Gastroesophageal sphincter (tissue), 4 donors: ENCODE results near the gene STRA8. TPM values are rescaled to one million over a fixed set of nuclear protein-coding genes. Genes with fewer than 3 reads are reported as not detected.

ENCODE experiments used
- ATAC-seq: fragments of 150-250 bp; one replicate; pipeline ENCODE4 v1.9.1; 2016; ENCODE audit warnings: mild to moderate bottlenecking, moderate library complexity
- H3K27ac ChIP-seq, 4 donors: fragments of 200-600 bp; sonication (generic) in 3 of 4; 1 replicate in 3 of 4; 2 replicates in 1 of 4; pipeline ENCODE4 v1.5.1; 2016 to 2019
- H3K27me3 ChIP-seq: fragments of 200-600 bp; sonication (generic); one replicate; pipeline ENCODE4 v1.5.1; 2019
- H3K36me3 ChIP-seq, 2 donors: fragments of 200-600 bp; sonication (generic); one replicate each; pipeline ENCODE4 v1.5.1; 2019; ENCODE audit warnings: control low read depth in 1 of 2
- H3K4me1 ChIP-seq, 3 donors: fragments of 200-600 bp; sonication (generic); 1 replicate in 2 of 3; 2 replicates in 1 of 3; pipeline ENCODE4 v1.5.1; 2016 to 2019; ENCODE audit warnings: control low read depth in 2 of 3
- H3K4me3 ChIP-seq, 2 donors: fragments of 200-600 bp; sonication (generic); one replicate each; pipeline ENCODE4 v1.5.1; 2019; ENCODE audit warnings: mild to moderate bottlenecking in 1 of 2, moderate library complexity in 1 of 2
- H3K9me3 ChIP-seq, 3 donors: fragments of 200-600 bp; sonication (generic); one replicate each; pipeline ENCODE4 v1.5.1; 2017 to 2019; ENCODE audit warnings: control low read depth in 2 of 3
- EP300 ChIP-seq: sonication (generic); formaldehyde crosslinking; IDR thresholded peaks from one replicate; pipeline ENCODE4 v1.6.1; 2017; ENCODE audit warnings: antibody characterized with exemption, mild to moderate bottlenecking
- POLR2A ChIP-seq, 2 donors: fragments of 450-650 bp; IDR thresholded peaks; one replicate each; pipeline ENCODE4 v1.6.1; 2017; ENCODE audit warnings: antibody characterized with exemption in 2 of 2, mild to moderate bottlenecking in 2 of 2, moderate library complexity in 1 of 2
- POLR2AphosphoS5 ChIP-seq: sonication (generic); formaldehyde crosslinking; IDR thresholded peaks from one replicate; pipeline ENCODE4 v1.6.1; 2017; ENCODE audit warnings: antibody characterized with exemption
- WGBS, 2 donors: methylation state at CpG; one replicate each; pipeline ENCODE4 v1.1.5; 2018; ENCODE audit warnings: low coverage in 1 of 2; 5-methylcytosine and 5-hydroxymethylcytosine counted together
- total RNA-seq, 4 donors: library from RNA; depleted of rRNA; stranded (reverse); fragments of >200 nt; gene quantifications; one replicate each; pipeline ENCODE4 v1.1.0, GENCODE V29; 2016
- TF ChIP-seq, protein P1 (sequence below), 4 experiments: fragments of 200-600 bp in 2 of 4; fragments of 450-650 bp in 2 of 4; sonication (generic) in 1 of 4; IDR thresholded peaks; one replicate each; pipeline ENCODE4 v1.5.1; 2017 to 2019; ENCODE audit warnings: antibody characterized with exemption in 4 of 4, mild to moderate bottlenecking in 2 of 4, moderate library complexity in 2 of 4

STRA8 gene
- total RNA-seq, 4 donors from 2014 or later, result not detected

- no CpG with 5 or more reads among the region's 7 CpGs for WGBS, 2 donors
- no peak for ATAC-seq
Measured at GRCh38 chr7:135239263-135239662, 5.6 kb downstream of the STRA8 start.

GRCh38 chr7:135240441-135240840, 6.8 kb downstream of the STRA8 start:
- Histone ChIP-seq H3K4me1 (no peaks in the 10 kb centered on the region), H3K36me3 (no peaks in the 10 kb centered on the region), H3K9me3 (no peaks in the 10 kb centered on the region), H3K4me3 (no peak overlapping the region), H3K27ac (no peak overlapping the region), H3K27me3 (no peaks in the 10 kb centered on the region)
- no peak for ATAC-seq
- WGBS, 2 donors, result 65 to 84% methylated on average over 5 to 6 of the region's 9 CpGs
- TF ChIP-seq POLR2AphosphoS5 (no peak), POLR2A (IDR thresholded peaks at IDR 0.05) (no peak), EP300 (no peak)
- TF ChIP-seq, protein P1, sequence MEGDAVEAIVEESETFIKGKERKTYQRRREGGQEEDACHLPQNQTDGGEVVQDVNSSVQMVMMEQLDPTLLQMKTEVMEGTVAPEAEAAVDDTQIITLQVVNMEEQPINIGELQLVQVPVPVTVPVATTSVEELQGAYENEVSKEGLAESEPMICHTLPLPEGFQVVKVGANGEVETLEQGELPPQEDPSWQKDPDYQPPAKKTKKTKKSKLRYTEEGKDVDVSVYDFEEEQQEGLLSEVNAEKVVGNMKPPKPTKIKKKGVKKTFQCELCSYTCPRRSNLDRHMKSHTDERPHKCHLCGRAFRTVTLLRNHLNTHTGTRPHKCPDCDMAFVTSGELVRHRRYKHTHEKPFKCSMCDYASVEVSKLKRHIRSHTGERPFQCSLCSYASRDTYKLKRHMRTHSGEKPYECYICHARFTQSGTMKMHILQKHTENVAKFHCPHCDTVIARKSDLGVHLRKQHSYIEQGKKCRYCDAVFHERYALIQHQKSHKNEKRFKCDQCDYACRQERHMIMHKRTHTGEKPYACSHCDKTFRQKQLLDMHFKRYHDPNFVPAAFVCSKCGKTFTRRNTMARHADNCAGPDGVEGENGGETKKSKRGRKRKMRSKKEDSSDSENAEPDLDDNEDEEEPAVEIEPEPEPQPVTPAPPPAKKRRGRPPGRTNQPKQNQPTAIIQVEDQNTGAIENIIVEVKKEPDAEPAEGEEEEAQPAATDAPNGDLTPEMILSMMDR (IDR thresholded peaks at IDR 0.05), result no peak

More at GRCh38 chr7:135239263-135239662, 5.6 kb downstream of the STRA8 start:
- no peaks in the 10 kb centered on the region for H3K4me1 ChIP-seq
- TF ChIP-seq, protein P1 (IDR thresholded peaks at IDR 0.05), result no peak
- no peak for TF ChIP-seq EP300
- no peak for TF ChIP-seq POLR2AphosphoS5
- TF ChIP-seq POLR2A (IDR thresholded peaks at IDR 0.05), result no peak
- H3K27me3 ChIP-seq, result no peaks in the 10 kb centered on the region
- H3K9me3 ChIP-seq, result no peaks in the 10 kb centered on the region
- H3K4me3 ChIP-seq, result no peak overlapping the region
- H3K27ac ChIP-seq, result no peak overlapping the region
- H3K36me3 ChIP-seq, result no peaks in the 10 kb centered on the region

GRCh38 chr7:135242096-135242684, 8.6 kb downstream of the STRA8 start:
- no peak for ATAC-seq
- 56 to 74% methylated on average over 4 to 5 of the region's 5 CpGs for WGBS, 2 donors
- no peaks in the 10 kb centered on the region for H3K9me3 ChIP-seq

DNA sequence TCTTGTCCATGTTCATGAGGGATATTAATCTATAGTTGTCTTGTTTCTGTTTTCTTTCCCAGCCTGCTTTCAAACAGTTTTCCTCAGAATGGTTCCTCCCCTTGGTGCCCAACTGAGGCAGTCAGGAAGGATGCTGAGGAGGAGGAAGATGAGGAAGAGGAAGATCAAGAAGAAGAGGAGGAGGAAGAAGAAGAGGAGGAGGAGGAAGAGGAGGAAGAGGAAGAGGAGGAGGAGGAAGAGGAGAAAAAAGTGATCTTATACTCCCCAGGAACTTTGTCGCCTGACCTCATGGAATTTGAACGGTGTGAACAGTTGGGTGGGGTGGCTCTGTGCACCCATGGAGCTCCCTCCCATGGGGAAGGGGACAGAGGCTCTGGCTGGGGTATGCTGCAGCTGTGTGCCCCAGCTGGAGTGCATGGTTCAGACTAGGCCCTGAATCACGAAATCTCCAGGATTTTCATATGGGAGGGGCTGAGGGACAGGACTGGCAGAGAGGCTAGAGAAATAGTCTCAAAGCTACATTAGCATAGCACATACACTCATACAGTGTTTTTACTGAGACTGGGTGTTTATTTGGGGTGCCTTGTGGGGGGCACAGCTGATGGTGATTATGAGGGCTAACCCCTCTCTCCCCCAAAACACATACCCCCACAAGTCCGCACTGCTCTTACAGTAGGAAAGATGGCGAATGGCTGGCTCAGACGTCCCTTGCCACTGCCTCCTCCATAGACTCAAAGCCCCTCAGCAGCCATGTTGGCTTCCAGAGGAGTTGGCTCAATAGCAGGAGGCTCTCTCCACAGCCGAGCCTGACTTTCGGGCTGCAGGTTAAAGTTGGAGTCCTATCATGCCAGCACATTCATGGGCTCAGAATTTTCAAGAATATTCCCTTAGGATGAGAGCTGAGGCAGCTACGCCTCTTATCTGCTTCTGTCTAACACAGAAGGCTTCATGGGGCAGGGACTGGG, 11.9 kb downstream of the STRA8 start:
- no peak for TF ChIP-seq POLR2A (IDR thresholded peaks at IDR 0.05)
- no peak for TF ChIP-seq EP300
- TF ChIP-seq, protein P1 (IDR thresholded peaks at IDR 0.05), result no peak
- no peak for TF ChIP-seq POLR2AphosphoS5
- Histone ChIP-seq H3K27me3 (no peaks in the 10 kb centered on the region), H3K27ac (no peak overlapping the region), H3K9me3 (no peaks in the 10 kb centered on the region), H3K4me3 (no peak overlapping the region), H3K4me1 (no peaks in the 10 kb centered on the region), H3K36me3 (no peaks in the 10 kb centered on the region)
- 86 to 100% methylated on average over 3 of the region's 9 CpGs for WGBS, 2 donors
- no peak for ATAC-seq

More at GRCh38 chr7:135242096-135242684, 8.6 kb downstream of the STRA8 start:
- Histone ChIP-seq H3K4me3 (no peak overlapping the region), H3K36me3 (no peaks in the 10 kb centered on the region), H3K27ac (no peak overlapping the region), H3K27me3 (no peaks in the 10 kb centered on the region), H3K4me1 (no peaks in the 10 kb centered on the region)
- no peak for TF ChIP-seq POLR2AphosphoS5
- TF ChIP-seq POLR2A (IDR thresholded peaks at IDR 0.05), result no peak
- TF ChIP-seq EP300, result no peak
- TF ChIP-seq, protein P1 (IDR thresholded peaks at IDR 0.05), result no peak
